Adrenal gland (tissue), 5 donors: Measurements from ENCODE around the gene KCTD13.

ENCODE experiments used
- CTCF ChIP-seq, 6 experiments: fragments of 450-650 bp in 4 of 6; fragments of 200-600 bp in 2 of 6; sonication (generic) in 1 of 6; IDR thresholded peaks; 1 replicate in 5 of 6; 2 replicates in 1 of 6; pipeline versions ENCODE4 v1.5.1 to v1.8.0; 2016 to 2021; ENCODE audit warnings: antibody characterized with exemption in 6 of 6, mild to moderate bottlenecking in 2 of 6, moderate library complexity in 1 of 6
- POLR2A ChIP-seq, 2 donors: fragments of 450-650 bp; IDR thresholded peaks; one replicate each; pipeline ENCODE4 v1.6.1; 2017; ENCODE audit warnings: antibody characterized with exemption in 2 of 2, mild to moderate bottlenecking in 2 of 2, moderate library complexity in 1 of 2
- donor health status: DM: no; HTN: no; CAD: no.

DNA sequence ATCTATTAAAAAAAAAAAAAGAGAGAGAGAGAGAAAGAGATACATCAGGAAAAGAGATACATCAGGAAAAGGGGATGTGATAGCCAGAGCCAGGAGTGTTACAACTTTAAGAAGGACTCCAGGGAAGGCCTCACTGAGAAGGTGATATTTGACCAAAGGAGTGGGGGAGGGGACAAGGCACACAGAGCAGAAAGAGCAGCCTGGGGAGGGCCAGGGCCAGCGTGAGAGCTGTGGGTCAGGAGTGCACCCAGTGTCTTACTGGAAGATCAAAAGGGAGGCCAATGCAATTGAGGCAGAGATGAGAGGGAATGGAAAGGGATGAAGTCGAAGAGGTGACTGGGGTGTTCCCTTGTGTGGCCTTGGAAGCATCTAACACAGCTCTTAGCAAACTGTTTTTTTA is 18.1 kb downstream of the KCTD13 start:
- TF ChIP-seq CTCF (IDR thresholded peaks at IDR 0.05), result no peak
- no peak for TF ChIP-seq POLR2A (IDR thresholded peaks at IDR 0.05)
